HUES48 (cell line): ENCODE measurements around the gene RPP21.

Source experiments
- H3K27ac ChIP-seq: one replicate; pipeline ENCODE4 v1.7.0; 2013; ENCODE audit warnings: low read depth, low read length, inconsistent platforms
- H3K27me3 ChIP-seq: 2 replicates; pipeline ENCODE4 v1.6.1; 2013; ENCODE audit warnings: mild to moderate bottlenecking, low read length; ENCODE audit not compliant: control insufficient read depth, insufficient read depth
- H3K36me3 ChIP-seq: 2 replicates; pipeline ENCODE4 v1.6.1; 2013; ENCODE audit warnings: low read length; ENCODE audit not compliant: control insufficient read depth, insufficient read depth
- H3K4me1 ChIP-seq: 2 replicates; pipeline ENCODE4 v1.6.1; 2013; ENCODE audit warnings: mild to moderate bottlenecking, low read length; ENCODE audit not compliant: control insufficient read depth, insufficient read depth
- H3K4me3 ChIP-seq: 2 replicates; pipeline ENCODE4 v1.5.1; 2013; ENCODE audit warnings: mild to moderate bottlenecking, low read depth, low read length
- H3K9ac ChIP-seq: 2 replicates; pipeline ENCODE4 v1.6.1; 2013; ENCODE audit warnings: mild to moderate bottlenecking, low read depth, low read length, moderate library complexity
- H3K9me3 ChIP-seq: 2 replicates; pipeline ENCODE4 v1.6.1; 2013; ENCODE audit warnings: low read length; ENCODE audit not compliant: control insufficient read depth, insufficient read depth

RPP21 gene

DNA sequence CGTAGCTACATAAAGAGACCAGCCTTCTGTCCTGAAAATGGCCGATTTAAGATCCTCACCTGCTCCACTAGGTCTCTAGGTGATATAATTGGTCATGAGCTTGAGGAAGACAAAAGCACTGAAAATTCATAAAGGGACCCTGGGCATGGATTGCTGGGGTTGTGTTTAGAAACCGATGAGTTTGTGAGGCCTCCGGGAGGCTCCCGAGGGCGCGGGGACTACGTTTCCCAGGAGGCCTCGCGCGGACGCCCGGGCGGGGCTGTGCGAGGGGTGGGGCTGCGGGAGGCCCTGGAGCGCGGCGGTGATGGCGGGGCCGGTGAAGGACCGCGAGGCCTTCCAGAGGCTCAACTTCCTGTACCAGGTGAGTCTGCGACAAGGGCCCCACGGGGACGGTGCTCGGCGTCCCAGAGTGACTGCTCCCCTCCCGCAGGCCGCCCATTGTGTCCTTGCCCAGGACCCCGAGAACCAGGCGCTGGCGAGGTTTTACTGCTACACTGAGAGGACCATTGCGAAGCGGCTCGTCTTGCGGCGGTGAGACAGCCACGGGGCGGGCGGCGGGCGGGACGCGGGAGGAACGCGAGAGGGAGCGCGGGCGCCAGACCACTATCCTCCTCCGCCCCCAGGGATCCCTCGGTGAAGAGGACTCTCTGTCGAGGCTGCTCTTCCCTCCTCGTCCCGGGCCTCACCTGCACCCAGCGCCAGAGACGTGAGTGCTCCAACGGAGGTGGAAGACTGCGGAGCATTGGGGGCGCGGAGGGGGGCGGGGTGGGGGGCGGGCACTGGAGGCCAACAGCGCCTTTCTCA is at the start of gene RPP21:
Gene RPP21, plus strand, starts transcription at position 289 of the 804 bp plus-strand sequence. Its CDS starts 16 bp downstream, at position 305.
- Histone ChIP-seq H3K9me3 (no peaks in the 10 kb centered on the region), H3K9ac (peak within 1 kb of the TSS; percentile 96), H3K36me3 (peaks cover 34% of the 10 kb centered on the region), H3K4me1 (peaks cover 5% of the 10 kb centered on the region), H3K4me3 (peak within 1 kb of the TSS; percentile 94), H3K27ac (peak within 1 kb of the TSS; percentile 91), H3K27me3 (no peaks in the 10 kb centered on the region)

DNA sequence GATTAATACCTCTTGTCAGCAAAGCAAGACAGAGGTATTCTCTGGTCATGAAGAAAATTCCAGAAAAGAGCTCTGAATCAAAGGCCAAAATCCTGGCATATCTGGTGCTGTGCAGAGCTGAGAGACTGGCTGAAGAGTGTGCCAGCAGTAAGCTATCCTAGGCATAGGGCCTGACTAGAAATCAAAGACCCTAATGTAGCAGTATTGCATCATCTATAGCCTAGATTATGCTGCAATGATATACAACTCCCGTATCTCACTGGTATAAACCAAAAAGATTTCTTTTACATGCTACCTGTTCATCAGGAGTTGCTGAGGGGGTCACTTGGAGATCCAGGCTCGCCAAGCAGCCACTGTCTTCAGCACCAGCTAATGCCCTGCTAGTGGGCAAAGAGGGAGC is 49.1 kb upstream of the RPP21 start:
- peaks cover 33% of the 10 kb centered on the region for H3K9me3 ChIP-seq
- no peak overlapping the region for H3K4me3 ChIP-seq
- peaks cover 53% of the 10 kb centered on the region for H3K36me3 ChIP-seq

DNA sequence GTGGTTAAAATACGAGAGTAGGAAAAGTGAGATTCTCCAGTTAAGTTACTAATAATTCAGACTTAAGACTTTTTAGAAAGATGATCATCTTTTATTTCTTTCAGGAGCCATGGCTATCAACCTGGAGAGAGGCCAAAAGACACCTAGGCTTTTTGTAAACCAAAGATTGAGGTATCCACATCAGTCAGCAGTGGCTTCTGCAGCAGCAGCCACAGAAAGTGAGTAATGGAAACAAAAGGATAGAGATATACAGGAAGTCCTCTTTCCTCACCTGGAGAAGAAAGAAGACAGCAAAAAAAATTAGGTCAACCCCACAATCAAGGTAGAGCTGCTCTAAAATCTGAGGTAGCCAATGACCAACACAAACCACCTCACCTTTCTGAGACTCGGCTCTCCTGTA is 41.0 kb upstream of the RPP21 start:
- Histone ChIP-seq H3K36me3 (peaks cover 40% of the 10 kb centered on the region), H3K9me3 (peaks cover 43% of the 10 kb centered on the region)

More for the DNA sequence above, 49.1 kb upstream of the RPP21 start:
- Histone ChIP-seq H3K4me1 (no peaks in the 10 kb centered on the region), H3K27me3 (no peaks in the 10 kb centered on the region), H3K27ac (no peak overlapping the region), H3K9ac (no peak overlapping the region)

DNA sequence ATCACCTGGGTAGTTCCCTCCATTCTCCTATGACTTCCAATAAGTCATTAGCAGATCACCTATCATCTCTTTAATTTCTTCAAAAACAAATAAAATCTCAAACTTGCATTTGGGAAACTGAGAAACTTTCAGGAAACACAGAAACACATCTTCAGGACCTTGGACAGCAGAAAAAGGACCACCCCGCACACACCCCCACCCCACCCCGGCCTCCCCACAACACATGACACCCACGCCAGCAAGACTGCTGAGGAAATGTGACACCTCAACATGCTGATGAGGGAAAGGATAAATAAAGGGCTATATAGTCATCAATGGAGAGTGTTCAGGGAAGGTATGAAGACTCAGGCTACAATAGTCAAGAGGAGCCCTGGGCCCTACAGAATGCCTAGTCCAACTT is 33.9 kb upstream of the RPP21 start:
- H3K4me3 ChIP-seq = no peak overlapping the region
- no peaks in the 10 kb centered on the region for H3K4me1 ChIP-seq
- H3K36me3 ChIP-seq = peaks cover 56% of the 10 kb centered on the region
- H3K9me3 ChIP-seq = no peaks in the 10 kb centered on the region
- no peaks in the 10 kb centered on the region for H3K27me3 ChIP-seq
- no peak overlapping the region for H3K27ac ChIP-seq
- no peak overlapping the region for H3K9ac ChIP-seq

More for the DNA sequence above, 41.0 kb upstream of the RPP21 start:
- no peaks in the 10 kb centered on the region for H3K4me1 ChIP-seq
- H3K4me3 ChIP-seq = no peak overlapping the region
- no peaks in the 10 kb centered on the region for H3K27me3 ChIP-seq
- no peak overlapping the region for H3K27ac ChIP-seq
- H3K9ac ChIP-seq = no peak overlapping the region

DNA sequence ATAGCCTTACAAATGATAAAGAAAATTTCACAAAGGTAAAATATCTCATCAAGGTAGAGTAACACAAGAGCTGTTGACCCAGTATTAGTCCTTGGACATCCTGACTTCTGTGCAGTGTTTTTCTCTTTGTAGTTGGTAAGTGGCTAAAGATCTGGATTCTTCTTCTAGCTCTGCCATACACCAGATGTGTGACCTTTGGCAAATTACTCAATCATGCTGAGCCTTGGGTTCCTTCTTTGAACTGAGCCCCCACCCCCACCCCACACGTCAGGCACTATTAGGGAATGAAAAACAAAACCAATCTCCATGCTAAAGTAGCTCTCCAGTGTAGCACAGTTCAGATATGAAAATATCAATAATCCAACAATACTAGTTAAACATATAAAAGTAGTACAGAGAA is 33.3 kb upstream of the RPP21 start:
- Histone ChIP-seq H3K4me3 (no peak overlapping the region), H3K36me3 (peaks cover 60% of the 10 kb centered on the region), H3K9me3 (no peaks in the 10 kb centered on the region), H3K4me1 (no peaks in the 10 kb centered on the region), H3K9ac (no peak overlapping the region), H3K27ac (no peak overlapping the region), H3K27me3 (no peaks in the 10 kb centered on the region)

DNA sequence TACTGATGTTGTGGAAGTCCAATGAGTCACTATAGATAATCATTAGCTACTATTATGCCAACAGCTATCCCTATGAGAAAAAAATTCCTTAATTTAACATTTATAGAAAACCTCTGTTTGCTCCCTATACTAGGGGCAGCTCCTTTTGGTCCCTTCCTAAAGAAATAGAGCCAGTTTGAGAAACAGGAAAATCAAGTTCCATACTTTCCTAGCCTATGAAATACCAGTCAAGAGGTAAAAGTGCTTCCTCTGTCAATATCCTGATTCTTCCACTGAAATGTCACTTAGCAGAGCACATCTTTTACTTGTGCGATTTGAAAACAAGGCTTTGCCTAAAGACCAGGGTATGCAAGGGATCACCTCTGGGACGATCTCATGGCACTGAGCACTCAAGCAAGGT is 32.7 kb upstream of the RPP21 start:
- H3K4me3 ChIP-seq = no peak overlapping the region
- H3K27me3 ChIP-seq = no peaks in the 10 kb centered on the region
- H3K9me3 ChIP-seq = no peaks in the 10 kb centered on the region
- no peak overlapping the region for H3K27ac ChIP-seq
- H3K36me3 ChIP-seq = peaks cover 59% of the 10 kb centered on the region
- no peak overlapping the region for H3K9ac ChIP-seq
- H3K4me1 ChIP-seq = peaks cover 2% of the 10 kb centered on the region

DNA sequence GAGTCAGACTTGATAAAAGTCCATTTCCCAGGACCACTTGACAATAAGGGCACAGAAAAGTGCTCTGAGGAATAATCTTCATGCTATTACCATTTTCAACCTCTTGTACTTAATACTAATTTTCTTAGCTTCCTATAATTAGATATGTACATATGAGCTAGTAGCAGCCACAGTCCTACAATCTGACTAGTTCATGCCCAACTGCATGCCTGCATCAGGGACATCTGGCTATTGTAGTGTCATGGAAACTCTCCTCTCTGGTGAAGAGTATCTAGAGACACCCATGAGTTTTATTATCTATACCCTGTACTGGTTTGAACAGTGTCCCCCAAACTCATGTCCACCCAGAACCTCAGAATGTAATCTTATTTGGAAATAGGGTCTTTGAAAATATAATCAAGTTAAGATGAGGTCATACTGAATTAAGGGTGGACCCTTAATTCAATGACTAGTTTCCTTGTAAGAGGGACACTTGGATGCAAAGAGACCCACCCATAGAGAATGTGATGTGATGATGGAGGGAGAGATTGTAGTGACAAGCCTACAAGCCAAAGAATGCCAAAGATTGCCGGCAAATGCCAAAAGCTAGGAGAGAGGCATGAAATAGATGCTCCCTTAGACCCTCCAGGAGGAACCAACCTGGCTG is 32.2 kb upstream of the RPP21 start:
- H3K9ac ChIP-seq = no peak overlapping the region
- H3K27ac ChIP-seq = no peak overlapping the region
- no peaks in the 10 kb centered on the region for H3K27me3 ChIP-seq
- H3K36me3 ChIP-seq = peaks cover 58% of the 10 kb centered on the region
- no peak overlapping the region for H3K4me3 ChIP-seq
- H3K4me1 ChIP-seq = peaks cover 7% of the 10 kb centered on the region
- no peaks in the 10 kb centered on the region for H3K9me3 ChIP-seq

DNA sequence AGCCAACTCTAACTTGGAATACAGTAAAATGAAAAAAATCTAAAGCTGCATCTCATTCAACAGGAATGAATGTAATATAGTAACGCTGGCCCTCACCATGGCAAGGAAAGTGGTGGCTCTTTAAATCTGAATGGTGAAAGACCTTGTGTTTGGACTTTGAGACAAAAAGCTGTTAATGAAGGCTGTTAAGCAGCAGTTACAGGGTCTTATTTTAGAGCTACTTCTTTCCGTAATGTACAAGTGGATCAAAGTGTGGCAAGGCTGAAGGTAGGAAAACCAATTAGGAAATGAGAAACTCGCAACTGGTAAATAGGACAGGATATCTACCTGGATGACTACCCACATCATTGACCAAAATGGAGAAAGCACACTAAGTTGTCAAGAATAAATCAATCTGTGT is 29.8 kb upstream of the RPP21 start:
- H3K27me3 ChIP-seq = no peaks in the 10 kb centered on the region
- peaks cover 30% of the 10 kb centered on the region for H3K4me1 ChIP-seq
- no peak overlapping the region for H3K27ac ChIP-seq
- H3K9me3 ChIP-seq = no peaks in the 10 kb centered on the region
- peaks cover 57% of the 10 kb centered on the region for H3K36me3 ChIP-seq
- no peak overlapping the region for H3K9ac ChIP-seq
- no peak overlapping the region for H3K4me3 ChIP-seq

DNA sequence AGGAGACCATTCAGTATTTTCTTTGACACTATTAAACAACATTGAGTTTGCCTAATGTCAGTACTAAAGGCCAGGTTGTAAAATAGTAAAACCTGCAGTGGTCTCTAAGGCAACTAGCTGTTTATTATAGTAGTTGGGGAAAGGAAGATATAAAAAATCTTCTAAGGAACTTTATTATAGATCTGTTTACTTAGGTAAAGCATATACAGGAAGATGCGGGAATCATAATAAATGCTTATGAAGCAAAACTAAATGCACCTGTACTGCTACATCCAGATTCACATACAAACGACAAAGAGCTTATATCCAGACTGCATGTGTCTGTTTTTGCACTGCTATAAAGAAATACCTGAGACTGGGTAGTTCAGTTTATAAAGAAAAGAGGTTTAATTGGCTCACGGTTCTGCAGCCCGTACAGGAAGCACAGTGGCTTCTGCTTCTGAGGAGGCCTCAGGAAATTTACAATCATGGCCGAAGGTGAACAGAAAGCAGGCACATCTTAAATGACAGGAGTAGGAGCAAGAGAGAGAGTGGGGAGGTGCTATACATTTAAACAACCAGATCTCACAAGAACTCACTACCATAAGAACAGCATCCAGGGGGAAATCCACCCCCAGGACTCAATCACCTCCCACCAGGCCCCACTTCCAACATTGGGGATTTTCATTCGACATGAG is 26.9 kb upstream of the RPP21 start:
- no peaks in the 10 kb centered on the region for H3K9me3 ChIP-seq
- H3K36me3 ChIP-seq = peaks cover 43% of the 10 kb centered on the region
- no peak overlapping the region; the same call in 1 of the 2 replicates for H3K9ac ChIP-seq

DNA sequence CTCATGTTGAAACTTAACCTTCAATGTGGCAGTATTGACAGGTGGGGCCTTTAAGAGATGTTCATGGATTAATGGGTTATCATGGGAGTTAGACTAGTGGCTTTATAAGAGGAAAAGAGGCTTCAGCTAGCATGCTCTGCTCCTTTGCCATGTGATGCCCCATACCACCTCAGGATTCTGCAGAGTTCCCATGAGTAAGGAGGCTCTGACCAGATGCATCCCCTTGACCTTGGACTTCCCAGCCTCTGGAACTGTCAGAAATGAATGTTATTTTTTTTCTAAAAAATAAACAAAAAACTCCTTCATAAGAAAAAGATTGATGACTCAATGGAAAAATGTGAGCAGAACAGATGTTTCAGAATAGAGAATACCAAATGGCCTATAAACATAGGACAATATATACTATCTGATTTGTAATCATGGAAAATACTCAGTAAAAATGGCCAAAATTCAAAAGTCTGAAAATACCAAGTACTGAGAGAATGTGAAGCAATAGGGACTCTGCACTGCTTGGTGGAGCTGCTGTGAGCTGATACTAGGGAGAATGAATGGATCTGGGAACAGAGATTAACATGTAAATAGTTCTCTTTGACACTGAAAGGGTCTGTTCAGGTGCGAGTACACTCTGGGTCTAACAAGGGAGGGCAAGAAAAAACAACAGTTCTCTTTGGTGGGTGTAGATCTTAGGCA is 25.7 kb upstream of the RPP21 start:
- H3K4me1 ChIP-seq = peaks cover 66% of the 10 kb centered on the region
- no peaks in the 10 kb centered on the region for H3K27me3 ChIP-seq
- H3K9ac ChIP-seq = no peak overlapping the region
- peak overlapping the region; percentile 61 for H3K27ac ChIP-seq
- H3K9me3 ChIP-seq = no peaks in the 10 kb centered on the region
- peak overlapping the region; percentile 41 for H3K4me3 ChIP-seq
- H3K36me3 ChIP-seq = peaks cover 31% of the 10 kb centered on the region

More for the DNA sequence above, 26.9 kb upstream of the RPP21 start:
- no peak overlapping the region for H3K27ac ChIP-seq
- no peak overlapping the region for H3K4me3 ChIP-seq
- no peaks in the 10 kb centered on the region for H3K27me3 ChIP-seq
- peaks cover 55% of the 10 kb centered on the region for H3K4me1 ChIP-seq
